GM10248 (cell line): ENCODE measurements around the gene TMEM236.

ENCODE experiments used
- CTCF ChIA-PET: fragments of 300-600 bp; sonication (Branson Sonifier 250); formaldehyde crosslinking; extraction: SDS; loops from one replicate; lab custom pipeline; 2021; ENCODE audit warnings: antibody characterized with exemption; lab: Yijun Ruan, JAX
- POLR2A ChIA-PET: fragments of 350-650 bp; sonication (Branson Sonifier 250); formaldehyde crosslinking; extraction: SDS; loops from one replicate; lab custom pipeline; 2020; ENCODE audit warnings: antibody characterized with exemption; lab: Yijun Ruan, JAX
- DNase-seq: peaks from one replicate; pipeline ENCODE4 v3.0.0; 2012; ENCODE audit errors: extremely low spot score
- TF ChIP-seq, protein P1 (sequence below): IDR thresholded peaks from 2 replicates; pipeline ENCODE4 v1.5.1; 2012; ENCODE audit warnings: mild to moderate bottlenecking, low read depth; ENCODE audit errors: extremely low read depth, missing control alignments, control extremely low read depth

TMEM236 gene

DNA sequence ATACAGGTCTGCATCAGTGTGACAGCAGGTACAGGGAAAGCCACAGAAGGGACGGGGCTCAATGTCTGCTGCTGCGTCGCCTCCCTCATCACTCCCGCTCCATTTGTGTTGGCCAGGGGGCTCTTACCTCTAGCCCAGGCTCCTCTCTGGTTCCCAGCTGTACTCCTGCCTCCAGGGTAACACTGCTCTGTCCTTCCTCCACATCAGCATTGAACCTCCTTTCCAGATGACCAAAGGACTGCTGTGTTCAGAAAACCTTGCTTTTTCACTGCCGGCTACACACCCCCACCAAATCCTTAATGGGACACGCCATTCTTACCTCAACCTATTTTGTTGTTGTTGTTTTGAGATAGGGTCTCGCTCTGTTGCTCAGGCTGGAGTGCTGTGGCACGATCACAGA is 2.1 kb upstream of the TMEM236 start:
- no peak for DNase-seq
- TF ChIP-seq, protein P1, sequence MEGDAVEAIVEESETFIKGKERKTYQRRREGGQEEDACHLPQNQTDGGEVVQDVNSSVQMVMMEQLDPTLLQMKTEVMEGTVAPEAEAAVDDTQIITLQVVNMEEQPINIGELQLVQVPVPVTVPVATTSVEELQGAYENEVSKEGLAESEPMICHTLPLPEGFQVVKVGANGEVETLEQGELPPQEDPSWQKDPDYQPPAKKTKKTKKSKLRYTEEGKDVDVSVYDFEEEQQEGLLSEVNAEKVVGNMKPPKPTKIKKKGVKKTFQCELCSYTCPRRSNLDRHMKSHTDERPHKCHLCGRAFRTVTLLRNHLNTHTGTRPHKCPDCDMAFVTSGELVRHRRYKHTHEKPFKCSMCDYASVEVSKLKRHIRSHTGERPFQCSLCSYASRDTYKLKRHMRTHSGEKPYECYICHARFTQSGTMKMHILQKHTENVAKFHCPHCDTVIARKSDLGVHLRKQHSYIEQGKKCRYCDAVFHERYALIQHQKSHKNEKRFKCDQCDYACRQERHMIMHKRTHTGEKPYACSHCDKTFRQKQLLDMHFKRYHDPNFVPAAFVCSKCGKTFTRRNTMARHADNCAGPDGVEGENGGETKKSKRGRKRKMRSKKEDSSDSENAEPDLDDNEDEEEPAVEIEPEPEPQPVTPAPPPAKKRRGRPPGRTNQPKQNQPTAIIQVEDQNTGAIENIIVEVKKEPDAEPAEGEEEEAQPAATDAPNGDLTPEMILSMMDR: no peak
- ChIA-PET CTCF (no interaction called here), POLR2A (no interaction called here)

DNA sequence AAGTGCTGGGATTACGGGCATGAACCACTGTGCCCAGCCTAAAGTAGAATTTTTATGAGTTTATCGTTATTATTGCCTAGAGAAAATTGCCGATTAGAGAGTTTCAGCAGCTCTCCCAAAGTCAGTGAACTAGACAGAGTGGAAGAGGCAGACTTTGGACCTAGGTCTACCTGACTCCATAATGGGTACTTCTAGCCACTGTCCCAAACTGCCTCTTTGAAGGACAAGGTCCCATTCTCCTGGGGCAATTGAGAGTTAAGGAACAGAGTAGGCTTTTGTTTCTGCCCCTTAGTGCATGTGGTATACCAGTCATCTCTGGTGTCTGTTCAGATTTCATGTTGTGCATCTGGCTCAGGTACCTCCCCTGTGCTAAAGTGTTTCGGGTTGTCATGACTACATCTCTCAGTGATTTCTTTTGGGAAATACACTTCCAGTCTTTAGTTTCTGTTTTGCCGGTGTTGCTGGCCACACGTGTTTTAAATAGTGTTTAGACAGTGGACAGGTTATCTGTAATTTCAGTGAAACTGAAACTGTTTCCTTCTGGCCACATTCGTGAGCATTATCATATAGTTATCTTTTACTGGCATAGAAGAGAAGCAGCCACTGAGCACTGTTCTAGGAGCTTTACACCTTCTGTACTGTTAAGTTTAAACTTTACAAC is 4.7 kb downstream of the TMEM236 start:
- DNase-seq: peak; percentile 70
- TF ChIP-seq, protein P1: no peak
- ChIA-PET POLR2A (no interaction called here), CTCF (interaction anchor here (0.8 to 2.5 kb wide), 3 partner anchors 10 to 150 kb away, joined by 3 to 7 read pairs (median 3); no protein-coding TSS in a partner anchor)

DNA sequence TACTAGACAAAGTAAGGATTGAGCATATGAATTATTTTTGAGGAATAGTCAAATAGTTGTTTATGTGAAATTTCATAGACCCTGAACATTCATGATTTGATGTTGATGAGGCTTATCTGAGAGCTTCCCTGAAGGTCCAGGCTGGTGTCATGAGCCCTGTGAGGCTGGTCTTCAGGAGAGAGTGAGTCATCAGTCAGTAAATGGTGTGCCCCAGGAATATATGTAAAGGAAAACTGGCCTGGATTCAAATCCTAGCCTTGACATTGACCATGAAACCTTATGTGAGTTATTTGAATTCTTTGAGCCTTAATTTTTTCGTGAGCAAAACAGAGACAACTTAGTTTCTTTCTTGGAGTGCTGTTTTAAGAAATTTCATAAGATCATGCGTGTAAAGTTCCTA is 6.2 kb downstream of the TMEM236 start:
- TF ChIP-seq, protein P1: no peak
- ChIA-PET CTCF (no interaction called here), POLR2A (no interaction called here)
- no peak for DNase-seq

DNA sequence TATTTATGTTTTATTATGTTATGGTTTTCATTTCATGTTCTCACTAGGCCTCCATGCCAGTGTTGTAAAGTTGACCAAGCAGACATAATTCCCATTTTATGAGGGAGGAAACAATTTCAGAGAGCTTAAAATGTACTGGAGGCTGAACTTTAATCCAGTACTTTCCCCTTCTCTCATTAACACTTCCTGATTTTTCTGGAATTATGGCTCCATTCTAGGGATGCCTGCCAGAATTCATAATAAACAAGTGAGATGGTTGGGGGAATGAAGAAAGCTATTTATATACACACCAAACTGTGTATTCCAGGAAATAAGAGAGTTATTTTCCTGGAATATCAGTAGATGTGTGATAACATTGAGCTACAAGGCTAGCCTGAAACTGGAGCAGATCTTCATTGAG is 6.9 kb downstream of the TMEM236 start:
- TF ChIP-seq, protein P1: no peak
- POLR2A ChIA-PET: no interaction called here
- CTCF ChIA-PET: interaction anchor here (0.9 kb wide), 1 partner anchor 42 kb away, joined by 3 read pairs; no protein-coding TSS in a partner anchor
- DNase-seq: no peak

DNA sequence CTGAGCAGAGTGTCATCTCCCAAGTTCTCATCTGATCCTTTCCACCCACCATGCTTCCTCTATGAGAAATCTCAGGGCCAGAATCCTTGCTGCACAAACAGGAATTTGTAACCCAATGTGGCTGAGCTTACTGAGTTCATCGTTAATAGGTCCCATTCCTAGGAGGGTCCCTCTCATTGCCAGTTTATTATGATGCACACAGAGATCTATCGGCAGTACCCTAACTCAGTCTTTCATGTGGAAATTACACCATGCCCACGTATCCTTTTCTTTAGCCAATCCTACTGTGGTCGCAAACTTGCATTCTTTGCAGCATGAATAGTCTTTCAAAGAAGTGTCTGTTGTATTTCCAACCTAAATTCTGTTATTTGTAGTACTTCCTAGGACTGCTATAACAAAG is 12.1 kb downstream of the TMEM236 start:
- no peak for DNase-seq
- CTCF ChIA-PET: no interaction called here
- TF ChIP-seq, protein P1: no peak
- POLR2A ChIA-PET: no interaction called here

DNA sequence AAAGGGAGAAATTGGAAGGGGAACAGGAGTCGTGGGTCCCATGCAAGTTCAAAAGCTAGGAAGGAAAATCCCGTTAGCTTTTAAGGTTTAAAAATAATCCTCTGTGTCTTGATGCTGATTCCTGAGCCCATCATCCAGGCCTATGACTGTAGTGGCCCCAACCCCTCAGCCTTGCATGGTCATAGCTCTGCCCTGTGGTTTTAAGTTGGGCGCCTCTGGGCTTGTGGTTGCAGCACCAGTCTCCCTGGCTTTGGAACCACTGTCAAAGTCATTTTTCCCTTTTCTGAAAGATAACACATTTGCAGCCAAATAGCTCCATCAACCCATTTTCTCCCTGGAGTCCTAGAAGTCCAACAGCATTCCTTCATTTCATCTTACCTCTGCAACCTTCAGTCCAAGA is 13.6 kb downstream of the TMEM236 start:
- TF ChIP-seq, protein P1: no peak
- CTCF ChIA-PET: no interaction called here
- POLR2A ChIA-PET: no interaction called here
- DNase-seq: no peak
